ENCODE data around the gene ZBTB4.

The ZBTB4 gene

GRCh38 chr17:7468804-7469389 is 10.5 kb downstream of the ZBTB4 start:
- Histone ChIP-seq H3K9me2 (replicated peaks; ENCODE audit: low read depth, low read length) (no peaks in the 10 kb centered on the region), H3K9me3 (ENCODE audit: insufficient read depth, low read depth, low read length) (no peaks in the 10 kb centered on the region), H2AFZ (ENCODE audit: low read length) (no peak overlapping the region), H3K36me3 (ENCODE audit: insufficient read depth, low read length) (peaks cover under 1% of the 10 kb centered on the region; the same call in 1 of the 2 replicates), H3K4me1 (ENCODE audit: insufficient read depth, low read length, poor library complexity, severe bottlenecking) (peaks cover 16% of the 10 kb centered on the region), H3K9ac (ENCODE audit: low read depth, low read length, poor library complexity, severe bottlenecking) (no peak overlapping the region), H3K27me3 (ENCODE audit: insufficient read depth, low read length, poor library complexity, severe bottlenecking) (no peaks in the 10 kb centered on the region), H3K79me2 (ENCODE audit: insufficient read depth, low read length) (peaks cover 28% of the 10 kb centered on the region), H3K4me3 (ENCODE audit: low read length, poor library complexity, severe bottlenecking) (no peak overlapping the region), H3K4me2 (ENCODE audit: low read depth, low read length, poor library complexity, severe bottlenecking) (no peak overlapping the region), H4K20me1 (ENCODE audit: insufficient read depth, low read length, poor library complexity, severe bottlenecking) (peaks cover 3% of the 10 kb centered on the region), H3F3A (ENCODE audit: low read depth) (no peaks in the 10 kb centered on the region)
- no peak for TF ChIP-seq CTCF (conservative IDR thresholded peaks at IDR 0.05; ENCODE audit: low read length)
- no peak for TF ChIP-seq EZH2phosphoT487 (IDR thresholded peaks at IDR 0.05; ENCODE audit: borderline replicate concordance)

- H3K79me2 ChIP-seq (ENCODE audit: insufficient read depth, low read length) = peaks cover 22% of the 10 kb centered on the region; the same call in 1 of the 2 replicates
- H3K36me3 ChIP-seq (ENCODE audit: insufficient read depth, low read length) = peaks cover 6% of the 10 kb centered on the region; the same call in 1 of the 2 replicates
- no peaks in the 10 kb centered on the region for H3K27me3 ChIP-seq (ENCODE audit: insufficient read depth, low read length, poor library complexity, severe bottlenecking)
- H3K9me3 ChIP-seq (ENCODE audit: insufficient read depth, low read depth, low read length) = no peaks in the 10 kb centered on the region
- H3K4me2 ChIP-seq (ENCODE audit: low read depth, low read length, poor library complexity, severe bottlenecking) = no peak overlapping the region
- no peak overlapping the region for H3K4me3 ChIP-seq (ENCODE audit: low read length, poor library complexity, severe bottlenecking)
- no peak for TF ChIP-seq CTCF (conservative IDR thresholded peaks at IDR 0.05; ENCODE audit: low read length)
- TF ChIP-seq EZH2phosphoT487 (IDR thresholded peaks at IDR 0.05; ENCODE audit: borderline replicate concordance) = no peak
- peaks cover 3% of the 10 kb centered on the region for H4K20me1 ChIP-seq (ENCODE audit: insufficient read depth, low read length, poor library complexity, severe bottlenecking)
- no peak overlapping the region for H3K9ac ChIP-seq (ENCODE audit: low read depth, low read length, poor library complexity, severe bottlenecking)
- H2AFZ ChIP-seq (ENCODE audit: low read length) = no peak overlapping the region
- no peaks in the 10 kb centered on the region for H3F3A ChIP-seq (ENCODE audit: low read depth)
- H3K4me1 ChIP-seq (ENCODE audit: insufficient read depth, low read length, poor library complexity, severe bottlenecking) = peaks cover 16% of the 10 kb centered on the region
- no peaks in the 10 kb centered on the region for H3K9me2 ChIP-seq (replicated peaks; ENCODE audit: low read depth, low read length)
Observed at GRCh38 chr17:7468290-7468689, 11.1 kb downstream of the ZBTB4 start.

GRCh38 chr17:7467498-7467897 is 11.9 kb downstream of the ZBTB4 start:
- H3K79me2 ChIP-seq (ENCODE audit: insufficient read depth, low read length) = peaks cover 18% of the 10 kb centered on the region; the same call in 1 of the 2 replicates
- no peak overlapping the region for H3K4me3 ChIP-seq (ENCODE audit: low read length, poor library complexity, severe bottlenecking)
- no peak overlapping the region for H3K9ac ChIP-seq (ENCODE audit: low read depth, low read length, poor library complexity, severe bottlenecking)
- H3K27me3 ChIP-seq (ENCODE audit: insufficient read depth, low read length, poor library complexity, severe bottlenecking) = no peaks in the 10 kb centered on the region
- H2AFZ ChIP-seq (ENCODE audit: low read length) = no peak overlapping the region
- H3K36me3 ChIP-seq (ENCODE audit: insufficient read depth, low read length) = peaks cover 13% of the 10 kb centered on the region; the same call in 1 of the 2 replicates
- TF ChIP-seq EZH2phosphoT487 (IDR thresholded peaks at IDR 0.05; ENCODE audit: borderline replicate concordance) (no peak), CTCF (conservative IDR thresholded peaks at IDR 0.05; ENCODE audit: low read length) (no peak)
- peaks cover 3% of the 10 kb centered on the region for H4K20me1 ChIP-seq (ENCODE audit: insufficient read depth, low read length, poor library complexity, severe bottlenecking)
- H3K9me3 ChIP-seq (ENCODE audit: insufficient read depth, low read depth, low read length) = no peaks in the 10 kb centered on the region
- H3K9me2 ChIP-seq (replicated peaks; ENCODE audit: low read depth, low read length) = no peaks in the 10 kb centered on the region
- no peak overlapping the region for H3K4me2 ChIP-seq (ENCODE audit: low read depth, low read length, poor library complexity, severe bottlenecking)
- no peaks in the 10 kb centered on the region for H3F3A ChIP-seq (ENCODE audit: low read depth)
- peaks cover 16% of the 10 kb centered on the region for H3K4me1 ChIP-seq (ENCODE audit: insufficient read depth, low read length, poor library complexity, severe bottlenecking)
